HG02970 (cell line): ENCODE results near the gene MAEA.
A peak's percentile ranks its signal among the peaks of the same experiment; 100 is the strongest.

Experiments used
- ATAC-seq: cut with Tn5 transposase; IDR thresholded peaks from one replicate; pipeline ENCODE4 v1.9.1; 2021; ENCODE audit warnings: mild to moderate bottlenecking, moderate library complexity, moderate number of reproducible peaks; ENCODE audit not compliant: unreplicated experiment, low FRiP score

MAEA gene

GRCh38 chr4:1289207-1290164 lies at the start of gene MAEA:
Gene MAEA (plus strand): TSS chr4:1289891. CDS start chr4:1289914, 23 bp downstream.
- peak; percentile 93 for ATAC-seq

DNA sequence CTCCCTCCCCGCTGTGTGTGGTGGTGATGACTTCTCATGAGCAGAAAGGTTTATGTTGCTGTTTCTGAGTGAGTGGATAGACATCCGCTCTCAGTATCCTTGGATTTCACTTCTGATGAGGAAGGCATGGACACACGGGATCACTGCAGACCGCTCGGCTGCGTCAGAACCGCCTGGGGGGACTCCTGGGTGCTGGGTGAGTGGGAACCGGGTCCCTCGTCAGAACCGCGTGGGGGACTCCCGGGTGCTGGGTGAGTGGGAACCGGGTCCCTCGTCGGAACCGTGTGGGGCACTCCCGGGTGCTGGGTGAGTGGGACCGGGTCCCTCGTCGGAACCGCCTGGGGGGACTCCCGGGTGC lies 49.8 kb upstream of the MAEA start:
- no peak for ATAC-seq

- no peak for ATAC-seq
Measured at GRCh38 chr4:1240721-1241465, 48.8 kb upstream of the MAEA start.

DNA sequence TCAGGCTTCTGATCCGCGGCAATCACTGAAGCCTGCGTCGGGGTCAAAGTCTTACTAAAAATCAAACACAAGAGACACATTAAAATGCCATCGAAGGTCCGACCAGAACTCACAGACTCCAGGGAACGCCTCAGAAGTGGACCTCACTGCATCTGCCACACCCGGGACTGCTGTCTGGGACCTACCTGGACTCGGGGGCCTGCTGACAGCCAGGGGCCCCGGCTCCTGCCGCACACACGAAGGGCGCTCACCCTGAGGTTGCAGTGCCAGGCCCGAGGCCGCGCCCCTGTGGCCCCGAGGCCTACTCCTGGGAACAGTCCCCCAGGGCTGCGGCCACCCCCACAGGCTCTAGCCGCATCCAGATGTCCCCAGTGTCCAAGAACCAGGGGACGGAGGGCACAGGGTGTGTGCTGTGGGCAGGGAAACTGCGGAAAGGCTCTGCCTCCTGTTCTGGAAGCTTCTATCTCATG lies 48.2 kb upstream of the MAEA start:
- ATAC-seq = no peak

GRCh38 chr4:1241936-1242505 lies 47.7 kb upstream of the MAEA start:
- no peak for ATAC-seq

DNA sequence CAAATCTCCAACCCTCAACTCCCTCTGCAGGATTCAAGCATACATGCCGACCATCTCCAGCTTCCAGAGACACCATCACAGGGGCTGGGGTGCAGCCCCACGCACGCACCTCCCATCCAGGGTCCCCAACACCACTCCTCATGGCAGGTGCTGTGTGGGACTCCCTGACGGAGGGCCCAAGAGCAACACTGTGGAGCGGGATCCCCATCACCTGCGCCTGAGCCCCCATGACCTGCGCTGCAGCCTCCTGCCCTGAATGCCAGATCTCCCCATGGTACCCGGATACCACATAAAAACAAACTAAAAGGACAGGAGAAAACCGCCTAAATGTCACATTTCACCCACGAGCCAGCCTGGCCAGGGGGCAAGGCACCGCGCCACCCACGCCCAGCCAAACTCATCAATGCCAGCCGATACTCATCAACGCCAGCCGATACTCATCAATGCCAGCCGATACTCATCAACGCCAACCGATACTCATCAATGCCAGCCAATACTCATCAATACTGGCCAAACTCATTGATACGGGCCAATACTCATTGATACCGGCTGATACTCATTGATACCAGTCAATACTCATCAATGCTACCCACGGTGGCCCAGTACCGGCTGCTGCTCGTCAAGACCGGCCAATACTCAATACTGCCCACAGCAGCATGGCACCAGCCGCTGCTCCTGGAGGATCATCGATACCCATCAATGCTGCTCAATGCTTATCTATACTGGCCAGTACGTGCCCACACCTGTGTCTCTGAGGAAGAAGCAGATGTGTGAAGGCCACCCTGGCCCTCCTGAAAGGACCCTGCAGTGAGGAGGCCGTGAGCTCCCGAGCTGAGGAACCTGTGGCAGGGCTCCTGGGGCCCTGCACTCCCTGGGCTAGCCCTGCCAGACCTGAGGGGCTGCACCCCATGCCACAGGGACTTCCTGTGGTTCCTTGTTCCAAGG lies 46.9 kb upstream of the MAEA start:
- no peak for ATAC-seq

GRCh38 chr4:1243451-1244080 lies 46.1 kb upstream of the MAEA start:
- ATAC-seq = no peak

GRCh38 chr4:1244081-1244977 lies 45.4 kb upstream of the MAEA start:
- ATAC-seq = no peak

DNA sequence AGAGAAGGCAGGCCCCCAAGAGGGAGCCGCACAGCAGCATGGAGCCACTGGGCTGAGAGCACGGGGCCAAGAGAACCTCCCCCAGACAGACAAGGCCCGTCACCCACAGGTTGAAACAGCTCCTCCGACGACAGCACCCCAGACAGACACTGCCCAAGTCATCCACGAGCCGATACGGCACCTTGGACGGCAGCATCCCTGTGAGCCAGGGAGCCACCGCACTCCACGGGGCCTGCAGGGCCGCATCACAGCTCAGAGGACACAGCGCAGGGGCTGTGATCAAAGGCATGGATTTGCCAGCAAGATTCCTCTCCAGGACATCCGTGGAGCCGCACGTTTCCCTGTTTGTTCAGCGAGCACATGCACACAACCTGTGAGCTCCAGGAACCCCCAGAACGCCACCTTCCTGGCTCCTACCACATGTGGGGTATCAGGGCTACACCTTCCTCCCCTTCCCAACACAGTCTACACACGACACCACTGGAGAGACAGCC lies 44.7 kb upstream of the MAEA start:
- no peak for ATAC-seq

DNA sequence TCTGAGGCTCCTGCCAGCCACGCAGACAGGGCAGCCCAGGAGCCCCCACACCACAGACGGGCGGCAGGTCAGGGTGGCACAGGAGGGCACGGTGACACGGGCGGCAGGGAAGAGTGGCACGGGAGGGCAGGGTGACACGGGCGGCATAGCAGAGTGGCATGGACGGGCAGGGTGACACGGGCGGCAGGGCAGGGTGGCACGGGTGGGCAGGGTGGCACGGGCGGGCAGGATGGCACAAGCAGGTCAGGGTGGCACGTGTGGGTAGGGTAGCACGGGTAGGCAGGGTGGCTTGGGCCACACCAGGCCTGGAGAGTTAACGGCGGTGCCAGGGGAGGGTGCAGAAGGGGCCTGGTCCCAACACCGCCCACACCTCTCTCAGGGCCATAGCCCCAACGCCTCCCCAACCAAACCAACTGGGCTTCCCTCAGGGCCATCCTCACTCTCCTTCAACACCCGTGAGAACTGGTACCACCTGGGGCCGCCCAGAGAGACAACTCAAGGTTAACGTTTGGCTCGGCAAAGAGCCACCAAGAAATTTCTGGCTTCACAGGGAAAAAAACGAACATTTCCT lies 44.1 kb upstream of the MAEA start:
- ATAC-seq = no peak

DNA sequence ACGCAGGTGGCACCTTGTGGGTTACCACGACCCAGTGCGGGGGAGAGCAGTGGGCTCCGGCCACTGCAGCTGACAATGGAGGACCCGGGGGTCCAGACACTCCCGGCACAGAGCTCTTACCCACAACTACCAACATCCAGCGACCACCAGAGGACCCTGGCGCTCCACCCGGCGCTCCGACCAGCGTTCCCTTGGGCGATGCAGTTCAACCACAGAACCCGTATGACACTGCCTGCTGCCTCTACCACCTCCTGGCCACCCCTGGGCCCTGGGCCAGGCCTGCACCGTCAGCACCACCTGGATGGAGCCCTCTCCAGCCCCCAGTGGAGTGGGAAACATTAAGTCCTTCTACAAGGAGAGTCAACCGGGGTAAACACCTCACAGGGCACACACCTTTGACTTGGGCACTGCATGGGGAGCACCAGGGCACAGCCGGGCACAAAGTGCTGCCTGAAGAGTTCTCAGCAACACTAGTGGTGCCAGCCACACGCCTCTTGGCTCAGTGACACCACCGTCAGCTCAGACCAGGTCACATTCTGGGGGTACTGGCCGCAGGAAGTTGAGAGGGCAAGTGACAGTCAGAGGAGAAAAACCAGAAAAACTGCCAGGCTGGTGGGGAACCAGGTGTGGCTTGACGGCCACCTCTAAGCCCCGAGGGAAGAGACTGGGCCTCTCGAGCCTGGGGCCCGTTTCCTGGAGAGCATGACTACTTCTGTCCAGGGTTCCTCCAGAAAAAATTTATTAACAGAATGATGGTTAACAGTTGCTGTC lies 43.4 kb upstream of the MAEA start:
- ATAC-seq = no peak

DNA sequence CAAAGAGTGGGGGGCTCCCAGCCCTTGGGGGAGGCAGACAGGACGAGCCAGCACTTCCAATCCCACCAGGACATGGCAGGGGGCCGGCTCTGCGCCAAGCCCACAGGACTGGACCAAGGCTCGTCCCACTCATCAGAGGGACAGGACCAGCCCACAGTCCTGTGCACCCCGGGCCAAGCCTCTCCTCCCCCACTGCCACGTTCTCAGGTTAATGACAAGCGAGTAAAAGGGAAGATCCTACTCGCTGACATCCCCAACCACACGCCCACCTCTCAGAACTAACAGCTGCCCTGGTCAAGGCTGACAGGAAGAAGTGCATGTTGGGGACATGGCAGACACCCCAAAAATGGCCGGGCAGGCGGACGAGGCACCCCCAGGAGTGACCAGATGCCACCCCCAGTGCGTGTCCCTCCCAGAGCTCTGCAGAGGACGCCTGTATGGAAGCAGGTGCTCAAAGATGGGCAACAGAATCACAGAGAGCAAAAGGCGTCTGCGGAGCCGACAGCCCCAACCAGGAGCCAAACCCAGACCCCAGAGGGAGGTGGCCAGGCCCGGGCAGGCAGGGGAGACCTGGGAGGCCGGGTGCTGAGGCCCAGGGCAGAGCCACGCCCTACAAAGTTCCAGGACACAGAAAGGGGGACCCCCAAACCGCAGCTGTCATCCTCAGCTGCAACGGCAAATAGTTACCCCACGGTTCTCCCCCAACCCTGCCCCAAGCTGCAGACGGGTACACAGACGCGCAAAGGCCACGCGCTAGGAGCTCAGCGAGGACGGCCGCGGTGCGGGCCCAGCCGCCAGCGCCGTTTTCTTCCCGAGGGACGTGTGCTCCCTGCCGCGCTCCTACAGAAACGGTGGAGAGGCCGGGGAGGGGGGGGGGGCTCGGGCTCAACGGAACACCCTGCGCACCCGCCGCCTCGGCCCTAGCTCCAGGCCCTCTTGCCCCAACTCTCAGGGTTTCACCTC lies 42.5 kb upstream of the MAEA start:
- ATAC-seq = no peak

- ATAC-seq = peak; percentile 0
Measured at GRCh38 chr4:1247864-1248244, 41.8 kb upstream of the MAEA start.

- peak; percentile 48 for ATAC-seq
Measured at GRCh38 chr4:1248245-1249147, 41.2 kb upstream of the MAEA start, which contains the start of gene CTBP1. Gene CTBP1 (minus strand): TSS chr4:1249130. CDS start chr4:1241331, 7,799 bp downstream.

DNA sequence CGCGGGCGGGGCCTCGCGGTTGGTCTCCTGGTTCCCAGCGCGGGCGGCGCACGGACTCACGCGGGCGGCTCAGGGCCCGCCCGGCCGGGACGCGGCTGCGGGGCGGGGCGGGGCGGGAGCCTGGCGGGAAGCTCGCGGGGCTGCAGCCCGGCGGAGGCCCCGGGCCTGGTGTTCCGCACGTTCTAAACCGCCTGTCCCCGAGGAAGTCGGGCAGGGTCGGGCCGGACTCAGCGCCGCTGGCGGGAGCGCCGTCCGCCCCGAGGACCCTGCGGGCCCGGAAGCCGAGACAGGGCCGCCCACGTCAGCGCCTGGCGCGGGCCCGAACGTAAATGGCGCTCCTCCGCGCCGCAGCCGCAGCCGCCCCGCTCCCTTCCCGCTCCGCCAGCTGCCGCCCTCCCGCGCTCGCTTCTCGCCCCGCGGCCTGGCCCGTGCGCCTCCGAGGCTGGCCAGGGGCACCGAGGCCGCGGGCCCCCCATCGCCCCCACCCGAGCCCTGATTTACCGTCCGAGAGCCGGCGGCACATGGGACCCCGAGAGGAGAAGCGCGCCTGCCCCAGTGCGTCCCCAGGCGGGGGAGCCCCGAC lies 40.5 kb upstream of the MAEA start:
- ATAC-seq = peak; percentile 60
